DMS79 (cell line): ENCODE data around the gene PDGFA.

Source experiments
- DNase-seq: peaks from one replicate; lab custom pipeline; 2025; lab: John Stamatoyannopoulos, UW

PDGFA gene

GRCh38 chr7:490461-491291 is 29.0 kb downstream of the PDGFA start:
- peak; percentile 49 for DNase-seq

DNA sequence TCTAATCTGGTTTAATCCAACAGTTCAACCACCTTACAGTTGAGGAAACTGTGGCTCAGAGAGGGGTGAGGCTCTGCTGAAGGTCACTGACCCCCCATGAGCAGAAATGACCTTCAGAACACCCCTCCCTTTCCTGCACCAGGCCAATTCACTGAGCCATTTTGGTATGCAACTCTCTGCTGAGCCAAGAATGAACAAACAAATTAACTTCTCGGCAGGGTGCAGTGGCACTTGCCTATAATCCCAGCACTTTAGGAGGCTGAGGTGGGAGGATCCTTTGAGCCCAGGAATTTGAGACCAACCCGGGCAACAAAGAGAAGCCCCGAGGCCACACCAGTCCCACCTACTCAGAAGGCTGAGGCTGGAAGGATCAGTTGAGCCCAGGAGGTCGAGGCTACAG is 29.8 kb downstream of the PDGFA start:
- DNase-seq: no peak

GRCh38 chr7:486216-486743 is 33.4 kb downstream of the PDGFA start:
- no peak for DNase-seq

DNA sequence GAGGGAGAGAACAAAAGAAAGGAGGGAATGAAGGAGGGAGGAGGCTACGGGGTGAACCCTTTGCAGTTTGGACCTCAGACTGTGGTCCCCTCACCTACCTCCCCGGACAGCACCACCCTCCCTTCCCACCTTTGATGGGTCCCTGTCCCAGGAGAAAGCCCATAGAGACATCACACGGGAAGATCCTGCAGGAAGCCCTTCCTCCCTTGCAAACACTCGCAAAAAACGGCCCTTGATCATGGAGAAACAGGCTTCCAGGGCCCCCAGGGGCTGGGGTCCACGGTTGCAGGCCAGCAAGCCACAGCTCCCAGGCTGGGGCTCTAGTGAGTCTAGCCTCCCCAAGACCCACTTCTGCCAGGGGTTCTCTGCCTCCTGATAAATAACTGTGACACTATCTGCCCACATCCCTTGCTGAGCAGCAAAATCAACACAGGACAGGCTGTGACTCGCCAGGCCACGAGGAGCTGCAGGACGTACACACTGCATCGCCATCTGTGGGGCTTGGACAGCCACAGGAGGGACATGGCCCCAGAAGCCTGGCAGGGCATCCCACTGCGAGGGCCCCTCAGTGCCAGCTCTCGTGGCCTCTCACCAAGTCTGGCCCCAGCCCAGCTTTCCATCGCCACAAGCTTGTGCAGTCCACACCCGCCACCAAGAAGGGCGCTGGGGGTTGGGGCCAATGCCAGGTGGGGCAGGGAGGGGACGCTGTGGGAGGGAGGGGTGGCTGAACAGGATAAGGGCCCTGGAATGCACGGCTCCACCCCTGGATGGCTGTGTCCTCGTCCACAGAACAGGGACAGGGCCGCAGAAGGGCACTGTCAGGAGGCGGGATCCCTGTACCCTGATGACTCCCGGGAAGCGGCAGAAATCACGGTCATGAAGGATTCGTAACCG is 34.2 kb downstream of the PDGFA start:
- DNase-seq: no peak

- DNase-seq: no peak
Measured at GRCh38 chr7:484356-485101, 35.1 kb downstream of the PDGFA start.

DNA sequence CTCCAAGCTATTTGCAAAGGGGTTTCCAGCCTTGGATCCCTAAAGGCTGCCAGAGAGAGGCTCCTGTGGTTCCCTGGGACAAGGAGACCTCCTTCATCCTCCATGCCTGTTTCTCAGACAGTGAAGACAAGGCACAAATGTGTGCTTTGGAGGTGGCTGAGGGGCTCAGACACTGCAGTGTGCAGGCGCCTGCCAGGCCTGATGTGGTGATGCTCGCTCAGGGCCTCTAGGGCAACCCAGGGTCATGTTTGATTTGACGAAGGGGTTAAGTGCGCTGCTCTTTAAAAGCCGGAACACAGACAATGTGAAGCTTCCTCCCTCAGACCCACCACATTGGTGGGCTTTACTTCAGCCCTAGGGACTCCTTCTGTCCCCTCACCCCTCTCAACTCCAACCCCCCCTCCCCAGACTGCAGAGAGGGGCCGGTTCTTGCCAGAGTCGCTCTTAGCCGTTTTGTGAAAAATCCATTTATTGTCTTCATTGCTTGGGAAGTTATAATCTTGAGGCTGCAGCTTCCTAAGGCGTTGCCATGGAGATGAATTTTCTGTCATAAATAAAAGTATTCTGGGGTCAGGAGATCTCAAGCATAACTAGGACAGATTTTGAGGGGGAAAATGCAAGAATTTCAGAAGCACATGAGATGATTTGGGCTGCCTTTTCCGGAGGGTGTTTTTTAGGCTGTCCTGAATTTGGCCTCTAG is 35.8 kb downstream of the PDGFA start:
- no peak for DNase-seq

- no peak for DNase-seq
Measured at GRCh38 chr7:482521-483083, 37.0 kb downstream of the PDGFA start.

DNA sequence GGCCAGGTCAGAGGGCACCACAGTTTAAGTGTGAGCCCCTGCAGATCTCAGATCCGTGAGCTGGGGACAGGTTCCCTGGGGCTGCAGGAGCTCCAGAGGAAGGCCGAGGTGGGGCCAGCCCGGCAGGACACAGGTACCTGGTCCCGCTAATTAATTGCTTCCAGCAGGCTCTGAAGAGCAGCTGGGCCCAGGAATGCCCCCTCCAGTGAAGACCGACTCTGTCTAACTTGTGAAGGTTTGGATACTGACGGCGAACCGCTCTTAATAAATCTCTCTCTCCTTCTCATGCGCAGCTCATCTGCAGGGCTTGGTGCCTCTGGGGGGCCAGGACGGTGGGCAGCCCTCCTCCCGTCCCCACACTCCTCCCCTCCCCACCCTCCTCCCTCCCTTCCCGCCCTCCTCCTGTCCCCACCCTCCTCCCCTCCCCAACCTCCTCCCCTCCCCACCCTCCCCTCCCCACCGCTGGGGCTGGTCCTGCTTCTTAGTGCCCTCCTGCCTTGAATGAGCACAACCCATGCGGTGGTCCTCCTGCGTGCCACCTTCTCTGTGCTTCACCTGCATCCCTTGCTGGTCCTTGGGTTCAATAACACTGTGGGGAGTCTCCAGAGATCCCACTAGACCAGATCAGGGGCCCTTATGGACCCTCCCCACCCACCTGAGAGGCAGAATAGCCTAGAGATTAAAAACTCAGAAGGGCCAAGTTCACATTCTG is 38.3 kb downstream of the PDGFA start:
- no peak for DNase-seq

- DNase-seq: peak; percentile 86
Measured at GRCh38 chr7:480531-481218, 39.0 kb downstream of the PDGFA start.

DNA sequence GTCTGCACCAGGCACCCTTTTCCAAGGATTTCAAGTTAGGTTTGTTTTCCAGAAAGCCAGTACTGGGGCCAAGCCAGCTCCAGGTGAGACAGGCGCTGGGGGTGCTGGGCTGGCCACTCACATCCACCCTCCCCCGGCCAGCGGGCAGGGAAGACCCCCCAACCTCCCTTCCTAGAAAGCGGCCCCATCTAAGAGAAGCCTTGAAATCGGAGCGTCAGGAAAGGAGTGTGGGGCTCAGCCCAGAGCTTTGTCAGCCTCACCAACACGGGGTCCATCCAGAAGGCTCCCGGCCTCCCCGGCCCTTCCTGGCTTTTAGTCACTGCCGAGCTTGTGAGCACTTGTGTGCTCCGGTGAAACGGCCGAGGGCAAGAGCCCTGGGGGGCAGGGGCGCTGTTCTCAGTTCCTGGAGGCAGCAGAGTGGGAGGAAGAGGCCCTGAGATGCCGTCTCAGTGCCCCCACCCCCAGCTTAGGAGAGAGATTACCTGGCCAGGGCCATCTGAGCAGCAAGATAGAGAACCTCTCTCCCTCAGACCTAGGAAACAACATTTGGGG is 39.6 kb downstream of the PDGFA start:
- no peak for DNase-seq

DNA sequence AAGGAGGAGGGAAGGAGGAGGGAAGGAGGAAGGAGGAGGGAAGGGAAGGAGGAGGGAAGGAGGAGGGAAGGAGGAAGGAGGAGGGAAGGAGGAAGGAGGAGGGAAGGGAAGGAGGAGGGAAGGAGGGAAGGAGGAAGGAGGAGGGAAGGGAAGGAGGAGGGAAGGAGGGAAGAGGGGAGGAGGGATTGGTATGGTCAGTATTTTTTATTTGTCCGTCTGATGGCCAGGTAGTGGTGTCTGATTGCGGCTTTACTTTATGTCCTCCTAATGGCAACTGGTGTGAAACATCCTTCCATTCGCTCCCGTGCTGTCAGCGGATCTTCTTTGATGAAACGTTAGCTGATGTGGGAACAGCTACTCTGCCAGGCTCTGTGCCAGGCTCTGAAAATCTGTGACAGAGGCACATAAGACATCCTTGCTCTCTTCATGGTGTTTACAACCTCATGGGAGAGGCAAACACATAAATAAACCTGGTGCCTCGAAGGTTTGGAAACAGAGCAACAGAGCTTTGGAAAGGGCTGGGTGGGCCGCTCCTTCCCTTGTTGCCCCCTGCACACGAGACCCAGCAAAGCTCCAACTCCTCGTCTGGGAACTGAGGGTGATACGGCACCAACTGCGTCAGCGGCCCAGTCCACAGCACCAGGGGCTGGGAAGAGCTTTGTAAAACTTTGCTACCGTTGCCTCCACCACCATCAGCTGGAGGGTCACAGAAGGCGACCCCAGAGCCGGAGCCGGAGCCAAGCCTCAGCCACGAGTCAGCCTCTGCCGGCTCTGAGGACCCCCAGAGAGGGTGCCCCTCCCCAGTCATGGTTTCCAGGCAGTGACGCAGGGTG is 40.3 kb downstream of the PDGFA start:
- DNase-seq: no peak

- no peak for DNase-seq
Measured at GRCh38 chr7:477626-478220, 41.9 kb downstream of the PDGFA start.

DNA sequence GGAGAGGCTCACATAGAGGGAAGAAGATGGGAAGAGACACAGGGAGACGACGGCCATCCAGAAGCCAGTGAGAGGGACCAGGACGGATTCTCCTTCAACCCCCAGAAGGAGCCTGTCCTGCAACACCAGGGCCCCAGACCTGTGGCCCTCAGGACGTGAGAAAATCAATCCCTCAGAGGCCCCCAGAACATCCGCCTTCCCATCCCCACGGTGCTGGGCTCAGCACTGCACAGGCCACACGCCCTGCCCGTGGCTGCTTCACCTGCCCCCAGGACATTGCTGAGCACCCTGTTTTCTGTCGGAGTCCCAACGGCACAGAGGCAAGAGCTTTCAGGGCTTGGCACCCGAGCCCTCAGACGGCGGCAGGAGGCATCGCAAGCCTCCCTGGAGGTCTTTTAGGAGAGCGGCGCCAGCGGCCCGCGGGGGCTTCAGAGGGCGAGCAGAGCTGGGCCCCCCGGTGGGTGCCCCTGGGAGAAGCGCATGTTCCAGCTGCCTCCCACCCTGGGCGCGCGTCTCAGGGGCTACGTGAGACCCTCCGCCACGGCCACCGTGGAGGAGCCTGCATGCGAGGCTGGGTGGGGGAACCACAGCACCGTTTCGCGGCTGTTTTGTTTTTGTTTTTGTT is 42.8 kb downstream of the PDGFA start:
- DNase-seq: no peak

DNA sequence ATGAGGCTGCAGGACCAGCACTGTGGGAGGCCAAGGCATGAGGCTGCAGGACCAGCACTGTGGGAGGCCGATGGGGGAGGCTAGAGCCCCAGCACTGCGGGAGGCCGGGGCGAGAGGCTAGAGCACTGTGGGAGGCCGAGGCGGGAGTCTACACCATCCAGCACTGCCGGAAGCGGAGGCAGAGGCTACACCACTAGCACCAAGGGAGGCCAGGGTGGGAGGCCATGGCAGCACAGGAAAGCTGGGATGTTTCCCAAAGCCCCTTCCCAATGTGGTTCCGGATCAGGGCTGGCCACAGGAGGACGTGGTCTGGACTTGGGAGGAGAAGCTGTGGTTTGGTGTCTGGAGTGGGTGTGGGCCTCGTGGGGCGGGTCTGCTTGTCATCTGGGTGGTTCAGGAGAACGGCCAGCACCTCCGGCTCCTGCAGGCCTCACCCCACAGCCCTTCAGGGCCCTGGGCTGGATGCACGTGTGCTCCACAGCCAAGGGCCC is 43.6 kb downstream of the PDGFA start:
- no peak for DNase-seq

GRCh38 chr7:475425-475728 is 44.3 kb downstream of the PDGFA start:
- DNase-seq: no peak

DNA sequence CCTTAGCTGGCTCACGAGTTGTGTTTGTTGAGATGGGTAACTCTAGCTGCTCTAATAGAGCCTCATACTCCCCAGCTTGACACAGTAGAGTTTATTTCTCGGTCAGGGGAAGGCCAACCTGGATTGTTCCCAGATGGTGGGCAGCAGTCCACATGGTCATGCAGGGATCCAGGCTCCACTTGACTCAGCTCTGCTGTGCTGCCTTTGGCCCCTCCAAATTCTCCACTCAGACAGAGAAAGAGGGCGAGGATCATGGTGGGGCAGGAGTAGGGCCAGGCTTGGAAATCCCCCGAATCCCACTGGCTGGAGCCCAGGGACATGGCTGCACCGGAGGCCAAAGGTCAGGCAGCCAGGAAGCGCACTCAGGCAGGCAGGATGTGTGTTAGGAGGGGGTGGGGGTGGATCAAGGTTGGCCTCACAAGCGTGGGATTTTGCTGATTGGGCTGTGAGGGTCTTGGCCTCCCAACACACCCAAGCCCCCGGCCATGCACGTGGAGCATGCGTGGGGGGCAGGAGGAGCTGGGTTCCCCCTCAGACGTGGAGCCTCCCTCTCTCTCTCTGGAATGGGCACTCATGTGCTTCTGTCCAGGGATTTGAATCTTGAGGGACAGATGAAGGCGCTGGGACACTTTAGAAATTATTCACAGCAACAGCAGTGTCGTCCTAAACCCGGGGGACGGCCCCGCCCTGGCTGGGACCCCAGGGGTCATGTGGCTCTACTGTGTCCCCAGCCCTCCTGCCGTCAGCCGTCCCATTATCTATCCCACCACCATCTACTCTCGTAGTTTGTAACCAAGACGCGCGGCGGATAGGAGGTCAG is 44.8 kb downstream of the PDGFA start:
- DNase-seq: no peak
